Subcutaneous abdominal adipose tissue (tissue), 5 donors: ENCODE data around the gene CEP350.

ENCODE experiments used
- H3K27ac ChIP-seq: one replicate; pipeline ENCODE4 v1.7.0; 2013; ENCODE audit warnings: low read depth, mild to moderate bottlenecking, inconsistent platforms, low read length, moderate library complexity
- H3K27me3 ChIP-seq, 5 donors: one replicate each; pipeline ENCODE4 v1.7.0; 2013; ENCODE audit warnings: low read length in 5 of 5, inconsistent platforms in 1 of 5; ENCODE audit not compliant: control insufficient read depth in 5 of 5, insufficient read depth in 4 of 5
- H3K36me3 ChIP-seq, 5 donors: one replicate each; pipeline ENCODE4 v1.7.0; 2013; ENCODE audit warnings: low read length in 5 of 5; ENCODE audit not compliant: control insufficient read depth in 5 of 5, insufficient read depth in 5 of 5
- H3K4me1 ChIP-seq, 5 donors: one replicate each; pipeline ENCODE4 v1.7.0; 2013; ENCODE audit warnings: low read length in 5 of 5, mild to moderate bottlenecking in 3 of 5, moderate library complexity in 1 of 5; ENCODE audit not compliant: control insufficient read depth in 5 of 5, insufficient read depth in 5 of 5
- H3K4me3 ChIP-seq, 5 donors: one replicate each; pipeline ENCODE4 v1.7.0; 2013; ENCODE audit warnings: low read length in 5 of 5, low read depth in 1 of 5
- H3K9ac ChIP-seq, 5 donors: one replicate each; pipeline ENCODE4 v1.7.0; 2013; ENCODE audit warnings: low read length in 5 of 5, mild to moderate bottlenecking in 4 of 5, moderate library complexity in 3 of 5
- H3K9me3 ChIP-seq, 5 donors: one replicate each; pipeline ENCODE4 v1.7.0; 2013; ENCODE audit warnings: low read length in 5 of 5; ENCODE audit not compliant: control insufficient read depth in 5 of 5
- donor health status: healthy.
- donor health status: healthy.
- donor health status: healthy.
- donor health status: healthy.
- donor health status: healthy.

Gene CEP350

GRCh38 chr1:180152588-180152987 is 198.0 kb downstream of the CEP350 start:
- H3K9me3 ChIP-seq: no peaks in the 10 kb centered on the region
- no peak overlapping the region for H3K27ac ChIP-seq
- no peaks in the 10 kb centered on the region for H3K36me3 ChIP-seq
- peaks cover 3 to 18% (median 16%) of the 10 kb centered on the region in 5 donors for H3K4me1 ChIP-seq
- H3K27me3 ChIP-seq: no peaks in the 10 kb centered on the region
- H3K9ac ChIP-seq: no peak overlapping the region
- no peak overlapping the region for H3K4me3 ChIP-seq

GRCh38 chr1:180153032-180153431 is 198.4 kb downstream of the CEP350 start:
- no peaks in the 10 kb centered on the region for H3K27me3 ChIP-seq
- H3K9me3 ChIP-seq: no peaks in the 10 kb centered on the region
- H3K4me3 ChIP-seq: no peak overlapping the region
- H3K36me3 ChIP-seq: no peaks in the 10 kb centered on the region
- peaks cover 3 to 18% (median 16%) of the 10 kb centered on the region in 5 donors for H3K4me1 ChIP-seq
- H3K9ac ChIP-seq: no peak overlapping the region
- H3K27ac ChIP-seq: no peak overlapping the region

- H3K4me1 ChIP-seq: peaks cover 3 to 18% (median 16%) of the 10 kb centered on the region in 5 donors
- H3K36me3 ChIP-seq: no peaks in the 10 kb centered on the region
- peak overlapping the region; percentile 71 to 100 (median 96) for H3K4me3 ChIP-seq
- H3K9ac ChIP-seq: peak overlapping the region; percentile 40 to 93 (median 82)
- H3K9me3 ChIP-seq: no peaks in the 10 kb centered on the region
- no peaks in the 10 kb centered on the region for H3K27me3 ChIP-seq
- peak overlapping the region; percentile 52 for H3K27ac ChIP-seq
Observed at GRCh38 chr1:180154003-180154324, 199.4 kb downstream of the CEP350 start.

- peak within 1 kb of the TSS; percentile 40 to 93 (median 82) for H3K9ac ChIP-seq
- H3K27me3 ChIP-seq: no peaks in the 10 kb centered on the region
- peak within 1 kb of the TSS; percentile 52 for H3K27ac ChIP-seq
- H3K36me3 ChIP-seq: no peaks in the 10 kb centered on the region
- peaks cover 3 to 18% (median 16%) of the 10 kb centered on the region in 5 donors for H3K4me1 ChIP-seq
- no peaks in the 10 kb centered on the region for H3K9me3 ChIP-seq
- peak within 1 kb of the TSS; percentile 71 to 100 (median 96) for H3K4me3 ChIP-seq
Observed at GRCh38 chr1:180154325-180155181, 199.9 kb downstream of the CEP350 start, which contains the start of gene QSOX1. Gene QSOX1, plus strand, starts transcription at chr1:180154869. Its CDS starts 39 bp downstream, at chr1:180154908.

GRCh38 chr1:180155182-180155682 is 200.6 kb downstream of the CEP350 start:
- Histone ChIP-seq H3K36me3 (no peaks in the 10 kb centered on the region), H3K27ac (peak overlapping the region; percentile 6), H3K4me3 (peak overlapping the region; percentile 65 to 89 (median 80)), H3K27me3 (no peaks in the 10 kb centered on the region), H3K9me3 (no peaks in the 10 kb centered on the region), H3K4me1 (peaks cover 3 to 18% (median 16%) of the 10 kb centered on the region in 5 donors), H3K9ac (peak overlapping the region; percentile 12 to 83 (median 60))

- Histone ChIP-seq H3K4me3 (no peak overlapping the region), H3K27me3 (no peaks in the 10 kb centered on the region), H3K4me1 (peaks cover 3 to 18% (median 16%) of the 10 kb centered on the region in 5 donors), H3K36me3 (no peaks in the 10 kb centered on the region), H3K9ac (no peak overlapping the region), H3K9me3 (no peaks in the 10 kb centered on the region), H3K27ac (no peak overlapping the region)
Observed at GRCh38 chr1:180156201-180156600, 201.6 kb downstream of the CEP350 start.

- Histone ChIP-seq H3K27me3 (no peaks in the 10 kb centered on the region), H3K36me3 (no peaks in the 10 kb centered on the region), H3K9me3 (no peaks in the 10 kb centered on the region), H3K4me1 (peaks cover 3 to 18% (median 16%) of the 10 kb centered on the region in 5 donors), H3K9ac (no peak overlapping the region), H3K4me3 (no peak overlapping the region), H3K27ac (no peak overlapping the region)
Observed at GRCh38 chr1:180156631-180157091, 202.1 kb downstream of the CEP350 start.

- no peaks in the 10 kb centered on the region for H3K27me3 ChIP-seq
- no peak overlapping the region for H3K27ac ChIP-seq
- peaks cover 3 to 18% (median 16%) of the 10 kb centered on the region in 5 donors for H3K4me1 ChIP-seq
- no peaks in the 10 kb centered on the region for H3K36me3 ChIP-seq
- no peak overlapping the region for H3K4me3 ChIP-seq
- H3K9me3 ChIP-seq: no peaks in the 10 kb centered on the region
- no peak overlapping the region for H3K9ac ChIP-seq
Observed at GRCh38 chr1:180157108-180157507, 202.5 kb downstream of the CEP350 start.

GRCh38 chr1:180157576-180158057 is 203.0 kb downstream of the CEP350 start:
- Histone ChIP-seq H3K9ac (no peak overlapping the region), H3K4me3 (no peak overlapping the region), H3K4me1 (peaks cover 3 to 18% (median 16%) of the 10 kb centered on the region in 5 donors)

More at GRCh38 chr1:180157576-180158057, 203.0 kb downstream of the CEP350 start:
- Histone ChIP-seq H3K27ac (no peak overlapping the region), H3K27me3 (no peaks in the 10 kb centered on the region), H3K9me3 (no peaks in the 10 kb centered on the region), H3K36me3 (no peaks in the 10 kb centered on the region)
